T-helper 1 cell treated with Interleukin-12 subunit alpha and Interleukin-12 subunit beta and Interleukin-4 antibody, amounts not matched to agents 30 ng/mL and 1 ng/mL, for 36 hours (primary cell): ENCODE results near the gene TBC1D25. TPM values are rescaled to one million over a fixed set of nuclear protein-coding genes. Genes with fewer than 3 reads are reported as not detected.

Source experiments
- intact Hi-C: fragments of 100-400 bp; cut with micrococcal nuclease; formaldehyde crosslinking; loops from one replicate; pipeline ENCODE4 v1.15.1; 2024
- total RNA-seq: library from RNA; stranded (reverse); gene quantifications from 2 replicates; pipeline ENCODE4 v1.2.3, GENCODE V29; 2022

The TBC1D25 gene
- total RNA-seq, 1 donor from 2014 or later, result 22.4 TPM

GRCh38 chrX:48597353-48598264 lies 58.1 kb downstream of the TBC1D25 start, which contains the start of gene WDR13:
WDR13 (plus strand) TSS chrX:48597492; CDS start chrX:48597997, 505 bp downstream.
- intact Hi-C loops, result loop anchor here (1.0 to 2.0 kb wide), 15 partner anchors 23 to 594 kb away; partner anchors contain the start of genes EBP, GRIPAP1, HDAC6 and PQBP1

GRCh38 chrX:48598614-48599013 lies 59.1 kb downstream of the TBC1D25 start:
- intact Hi-C loops, result loop anchor here (1.0 kb wide), 4 partner anchors 98 to 360 kb away; partner anchors contain the start of genes PQBP1, SUV39H1 and TIMM17B

GRCh38 chrX:48599341-48599740 lies 59.8 kb downstream of the TBC1D25 start:
- intact Hi-C loops, result no loop called here

- intact Hi-C loops, result no loop called here
Measured at GRCh38 chrX:48600226-48600625, 60.7 kb downstream of the TBC1D25 start.

GRCh38 chrX:48601741-48602394 lies 62.4 kb downstream of the TBC1D25 start:
- intact Hi-C loops, result no loop called here

- intact Hi-C loops, result no loop called here
Measured at GRCh38 chrX:48604701-48605100, 65.2 kb downstream of the TBC1D25 start.

- intact Hi-C loops, result no loop called here
Measured at GRCh38 chrX:48606091-48606490, 66.6 kb downstream of the TBC1D25 start.

- intact Hi-C loops, result no loop called here
Measured at GRCh38 chrX:48611703-48612102, 72.2 kb downstream of the TBC1D25 start.

Other genes starting within 250 kb of the TBC1D25 start
- gene SSX3, start 183.0 kb upstream of the TBC1D25 start, total RNA-seq, result not detected in 2 replicates
- gene SSX4, start 156.2 kb upstream of the TBC1D25 start, total RNA-seq, result not detected in 2 replicates
- not detected in 2 replicates for gene SSX4B, start 127.8 kb upstream of the TBC1D25 start, total RNA-seq
- 73.9 and 93.1 TPM in 2 replicates for gene SLC38A5, start 69.5 kb upstream of the TBC1D25 start, total RNA-seq
- 66.3 and 70.4 TPM in 2 replicates for gene FTSJ1, start 63.5 kb upstream of the TBC1D25 start, total RNA-seq
- gene PORCN, start 30.7 kb upstream of the TBC1D25 start, total RNA-seq, result 19.1 and 21.3 TPM in 2 replicates
- gene EBP, start 17.9 kb upstream of the TBC1D25 start, total RNA-seq, result 226 and 227 TPM in 2 replicates
- gene RBM3, start 34.8 kb downstream of the TBC1D25 start, total RNA-seq, result 343 and 349 TPM in 2 replicates
- gene WDR13, start 57.8 kb downstream of the TBC1D25 start, total RNA-seq, result 50.0 and 55.0 TPM in 2 replicates
- 151 and 162 TPM in 2 replicates for gene WAS, start 144.1 kb downstream of the TBC1D25 start, total RNA-seq
- 21.7 and 25.0 TPM in 2 replicates for gene SUV39H1, start 157.0 kb downstream of the TBC1D25 start, total RNA-seq
- gene GLOD5, start 222.0 kb downstream of the TBC1D25 start, total RNA-seq, result not detected in 2 replicates
- gene GATA1, start 246.9 kb downstream of the TBC1D25 start, total RNA-seq, result not detected in 2 replicates